HEK293 (cell line): ENCODE results near the gene KRT32.
"Not testable (repeated sequence)": the region's sequence is repeated elsewhere in the genome, so short reads cannot be mapped to it uniquely, and the experiment has no call there.

Experiments used
- CTCF ChIA-PET: fragments of 350-600 bp; formaldehyde crosslinking; extraction: SDS; loops from one replicate; lab custom pipeline; 2021; ENCODE audit warnings: antibody characterized with exemption; lab: Yijun Ruan, JAX
- POLR2A ChIA-PET: fragments of 300-600 bp; formaldehyde crosslinking; extraction: SDS; loops from one replicate; lab custom pipeline; 2020; ENCODE audit warnings: antibody characterized with exemption, inconsistent platforms; lab: Yijun Ruan, JAX
- H3K27ac ChIP-seq: fragments of 200-500 bp; sonication (Bioruptor generic); 2 replicates; pipeline ENCODE4 v1.5.1; 2014; ENCODE audit warnings: low read depth, low read length, control low read depth, inconsistent platforms; ENCODE audit errors: extremely low read depth
- H3K36me3 ChIP-seq, 2 experiments: fragments of 200-500 bp in 1 of 2; sonication (Bioruptor generic) in 1 of 2; 1 replicate in 1 of 2; 2 replicates in 1 of 2; pipeline ENCODE4 v1.5.1; 2014 to 2017; ENCODE audit warnings: inconsistent platforms in 2 of 2, low read length in 2 of 2; ENCODE audit not compliant: control insufficient read depth in 2 of 2, insufficient read depth in 1 of 2
- H3K4me1 ChIP-seq: fragments of 200-500 bp; sonication (Bioruptor generic); 2 replicates; pipeline ENCODE4 v1.5.1; 2014; ENCODE audit warnings: mild to moderate bottlenecking, low read length, inconsistent platforms; ENCODE audit not compliant: control insufficient read depth, insufficient read depth
- H3K4me3 ChIP-seq: 2 replicates; pipeline ENCODE4 v1.5.1; 2011; ENCODE audit warnings: low read depth, mild to moderate bottlenecking, control low read depth, low read length, moderate library complexity
- H3K9me3 ChIP-seq: fragments of 200-500 bp; sonication (Bioruptor generic); 2 replicates; pipeline ENCODE4 v1.5.1; 2014; ENCODE audit warnings: low read depth, low read length, inconsistent platforms; ENCODE audit not compliant: control insufficient read depth, insufficient read depth
- AEBP2 ChIP-seq: fragments of 450-650 bp; formaldehyde crosslinking; IDR thresholded peaks from 2 replicates; pipeline ENCODE4 v1.5.1; 2016; ENCODE audit warnings: missing biosample characterization, missing genetic modification characterization, borderline replicate concordance
- EGR2 ChIP-seq: fragments of 450-650 bp; formaldehyde crosslinking; IDR thresholded peaks from 2 replicates; pipeline ENCODE4 v1.5.1; 2016; ENCODE audit warnings: low read depth, missing biosample characterization, missing genetic modification characterization
- GLI2 ChIP-seq: fragments of 450-650 bp; formaldehyde crosslinking; IDR thresholded peaks from 2 replicates; pipeline ENCODE4; 2017; ENCODE audit warnings: missing biosample characterization, missing genetic modification characterization, low read depth, borderline replicate concordance
- GLI4 ChIP-seq: fragments of 450-650 bp; formaldehyde crosslinking; IDR thresholded peaks from 2 replicates; pipeline ENCODE4 v1.5.1; 2016; ENCODE audit warnings: missing biosample characterization, missing genetic modification characterization
- HOXC10 ChIP-seq: sonication (generic); formaldehyde crosslinking; IDR thresholded peaks from 2 replicates; pipeline ENCODE4 v1.8.1; 2023; ENCODE audit warnings: mild to moderate bottlenecking, missing genetic modification reagents
- KLF16 ChIP-seq: fragments of 450-650 bp; formaldehyde crosslinking; IDR thresholded peaks from 2 replicates; pipeline ENCODE4 v1.5.1; 2017; ENCODE audit warnings: missing biosample characterization, missing genetic modification characterization
- OSR2 ChIP-seq: fragments of 450-650 bp; formaldehyde crosslinking; IDR thresholded peaks from 2 replicates; pipeline ENCODE4 v1.5.1; 2016; ENCODE audit warnings: missing biosample characterization, missing genetic modification characterization
- PRDM1 ChIP-seq: fragments of 450-650 bp; formaldehyde crosslinking; IDR thresholded peaks from 2 replicates; pipeline ENCODE4; 2016; ENCODE audit warnings: missing biosample characterization, missing genetic modification characterization
- WT1 ChIP-seq: fragments of 450-650 bp; formaldehyde crosslinking; IDR thresholded peaks from 2 replicates; pipeline ENCODE4 v1.5.1; 2016; ENCODE audit warnings: missing biosample characterization, missing genetic modification characterization
- ZBTB17 ChIP-seq: fragments of 450-650 bp; formaldehyde crosslinking; IDR thresholded peaks from 2 replicates; pipeline ENCODE4 v1.5.1; 2016; ENCODE audit warnings: missing biosample characterization, missing genetic modification characterization
- ZBTB7A ChIP-seq: fragments of 450-650 bp; formaldehyde crosslinking; IDR thresholded peaks from 2 replicates; pipeline ENCODE4 v1.5.1; 2016; ENCODE audit warnings: low read depth, missing biosample characterization, missing genetic modification characterization
- ZEB2 ChIP-seq: fragments of 450-650 bp; formaldehyde crosslinking; IDR thresholded peaks from 2 replicates; pipeline ENCODE4 v1.5.1; 2016; ENCODE audit warnings: missing biosample characterization, missing genetic modification characterization
- ZFP69B ChIP-seq: fragments of 450-650 bp; formaldehyde crosslinking; IDR thresholded peaks from 2 replicates; pipeline ENCODE4 v1.5.1; 2016; ENCODE audit warnings: missing biosample characterization, missing genetic modification characterization
- ZNF19 ChIP-seq: fragments of 450-650 bp; formaldehyde crosslinking; IDR thresholded peaks from 2 replicates; pipeline ENCODE4; 2016; ENCODE audit warnings: missing biosample characterization, missing genetic modification characterization, low read depth
- ZNF221 ChIP-seq: fragments of 450-650 bp; formaldehyde crosslinking; IDR thresholded peaks from 2 replicates; pipeline ENCODE4 v1.5.1; 2017; ENCODE audit warnings: missing biosample characterization, missing genetic modification characterization, borderline replicate concordance
- ZNF266 ChIP-seq: fragments of 450-650 bp; formaldehyde crosslinking; IDR thresholded peaks from 2 replicates; pipeline ENCODE4 v1.5.1; 2016; ENCODE audit warnings: missing biosample characterization, missing genetic modification characterization, low read depth
- ZNF335 ChIP-seq: fragments of 450-650 bp; formaldehyde crosslinking; conservative IDR thresholded peaks from 2 replicates; pipeline ENCODE4 v1.5.1; 2016; ENCODE audit warnings: missing biosample characterization, missing genetic modification characterization
- ZNF560 ChIP-seq: fragments of 450-650 bp; formaldehyde crosslinking; IDR thresholded peaks from 2 replicates; pipeline ENCODE4 v1.5.1; 2017; ENCODE audit warnings: missing biosample characterization, missing genetic modification characterization, borderline replicate concordance
- ZNF624 ChIP-seq: fragments of 450-650 bp; formaldehyde crosslinking; IDR thresholded peaks from 2 replicates; pipeline ENCODE4 v1.5.1; 2017; ENCODE audit warnings: missing biosample characterization, missing genetic modification characterization
- ZNF76 ChIP-seq: fragments of 450-650 bp; formaldehyde crosslinking; IDR thresholded peaks from 2 replicates; pipeline ENCODE4; 2016; ENCODE audit warnings: low read depth, missing biosample characterization, missing genetic modification characterization, borderline replicate concordance
- ZNF791 ChIP-seq: fragments of 450-650 bp; formaldehyde crosslinking; IDR thresholded peaks from 2 replicates; pipeline ENCODE4 v1.5.1; 2016; ENCODE audit warnings: missing biosample characterization, missing genetic modification characterization
- ZNF830 ChIP-seq: fragments of 450-650 bp; IDR thresholded peaks from 2 replicates; pipeline ENCODE4 v1.5.0; 2018; ENCODE audit warnings: missing biosample characterization, missing genetic modification characterization, low read depth, mild to moderate bottlenecking, moderate library complexity
- TF ChIP-seq, protein P1 (sequence below): fragments of 450-650 bp; formaldehyde crosslinking; IDR thresholded peaks from 2 replicates; pipeline ENCODE4 v1.5.1; 2016; ENCODE audit warnings: missing biosample characterization, missing genetic modification characterization
- TF ChIP-seq, protein P2 (sequence below): fragments of 450-650 bp; formaldehyde crosslinking; IDR thresholded peaks from 2 replicates; pipeline ENCODE4; 2016; ENCODE audit warnings: missing biosample characterization, missing genetic modification characterization
- TF ChIP-seq, protein P3 (sequence below): fragments of 450-650 bp; formaldehyde crosslinking; IDR thresholded peaks from 2 replicates; pipeline ENCODE4 v1.5.1; 2016; ENCODE audit warnings: missing biosample characterization, missing genetic modification characterization

Gene KRT32

GRCh38 chr17:41428591-41429291 is 38.4 kb downstream of the KRT32 start (continued):
- TF ChIP-seq ZNF221 (tag by site-specific recombination): no peak
- no peak for TF ChIP-seq HOXC10

- H3K4me3 ChIP-seq: no peak within 1 kb of the TSS
- POLR2A ChIA-PET: no interaction called here
- no peaks in the 10 kb centered on the region for H3K4me1 ChIP-seq
- CTCF ChIA-PET: interaction anchor here (1.5 kb wide), 1 partner anchor 15 kb away, joined by 3 read pairs; no protein-coding TSS in a partner anchor
- H3K27ac ChIP-seq: no peak within 1 kb of the TSS
- H3K36me3 ChIP-seq: no peaks in the 10 kb centered on the region
- TF ChIP-seq GLI4 (tag by site-specific recombination) (no peak), PRDM1 (tag by site-specific recombination) (no peak), KLF16 (tag by site-specific recombination) (no peak), WT1 (tag by site-specific recombination) (no peak), AEBP2 (tag by site-specific recombination) (no peak), ZNF830 (tag by site-specific recombination) (no peak), ZNF266 (no peak), ZEB2 (tag by site-specific recombination) (no peak), ZNF76 (tag by site-specific recombination) (no peak), ZNF335 (tag by site-specific recombination) (no peak), ZNF19 (no peak), ZNF560 (tag by site-specific recombination) (no peak)
- H3K9me3 ChIP-seq: no peaks in the 10 kb centered on the region
Measured at GRCh38 chr17:41424111-41424635, 43.0 kb downstream of the KRT32 start, which contains the start of gene KRT37. Gene KRT37 (minus strand): TSS chr17:41424585. CDS start chr17:41424523, 62 bp downstream.

DNA sequence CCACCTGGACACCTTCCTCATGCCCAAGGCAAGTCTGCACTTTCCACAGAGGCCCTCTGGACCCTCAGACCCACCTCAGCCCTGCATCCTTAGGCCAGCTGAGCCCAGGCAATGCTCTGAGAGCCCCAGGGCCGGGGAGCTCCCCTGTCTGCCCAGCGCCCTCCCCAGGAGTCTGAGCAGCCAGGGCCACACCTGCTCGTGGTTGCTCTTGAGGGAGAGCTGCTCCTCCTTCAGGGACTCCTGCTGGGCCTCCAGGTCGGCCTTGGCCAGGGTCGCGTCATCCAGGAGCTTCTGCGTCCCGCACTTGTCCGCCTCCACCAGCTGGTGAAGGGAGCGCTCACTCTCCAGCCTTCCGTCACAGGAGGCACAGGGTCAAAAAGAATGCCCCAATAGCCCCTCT is 44.6 kb downstream of the KRT32 start:
- POLR2A ChIA-PET: interaction anchor here (0.8 kb wide), 1 partner anchor 17 kb away, joined by 4 read pairs; no protein-coding TSS in a partner anchor
- not testable (repeated sequence) for H3K4me3 ChIP-seq
- CTCF ChIA-PET: interaction anchor here (1.6 kb wide), 1 partner anchor 240 kb away, joined by 4 read pairs; no protein-coding TSS in a partner anchor

GRCh38 chr17:41421617-41422016 is 45.6 kb downstream of the KRT32 start:
- H3K9me3 ChIP-seq: no peaks in the 10 kb centered on the region
- ChIA-PET POLR2A (no interaction called here), CTCF (interaction anchor here (1.6 kb wide), 1 partner anchor 241 kb away, joined by 4 read pairs; no protein-coding TSS in a partner anchor)
- no peak overlapping the region for H3K4me3 ChIP-seq
- no peaks in the 10 kb centered on the region for H3K36me3 ChIP-seq
- no peaks in the 10 kb centered on the region for H3K4me1 ChIP-seq
- no peak overlapping the region for H3K27ac ChIP-seq
- TF ChIP-seq ZNF624 (no peak), EGR2 (tag by site-specific recombination) (no peak), ZNF791 (no peak), ZNF560 (tag by site-specific recombination) (no peak), OSR2 (tag by site-specific recombination) (no peak), GLI2 (tag by site-specific recombination) (no peak), ZBTB17 (tag by site-specific recombination) (no peak), ZFP69B (tag by site-specific recombination) (no peak), ZBTB7A (tag by site-specific recombination) (no peak)
- TF ChIP-seq, protein P1, sequence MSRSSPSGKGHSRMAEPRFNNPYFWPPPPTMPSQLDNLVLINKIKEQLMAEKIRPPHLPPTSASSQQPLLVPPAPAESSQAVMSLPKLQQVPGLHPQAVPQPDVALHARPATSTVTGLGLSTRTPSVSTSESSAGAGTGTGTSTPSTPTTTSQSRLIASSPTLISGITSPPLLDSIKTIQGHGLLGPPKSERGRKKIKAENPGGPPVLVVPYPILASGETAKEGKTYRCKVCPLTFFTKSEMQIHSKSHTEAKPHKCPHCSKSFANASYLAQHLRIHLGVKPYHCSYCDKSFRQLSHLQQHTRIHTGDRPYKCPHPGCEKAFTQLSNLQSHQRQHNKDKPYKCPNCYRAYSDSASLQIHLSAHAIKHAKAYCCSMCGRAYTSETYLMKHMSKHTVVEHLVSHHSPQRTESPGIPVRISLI (tag by site-specific recombination): no peak
- TF ChIP-seq, protein P2, sequence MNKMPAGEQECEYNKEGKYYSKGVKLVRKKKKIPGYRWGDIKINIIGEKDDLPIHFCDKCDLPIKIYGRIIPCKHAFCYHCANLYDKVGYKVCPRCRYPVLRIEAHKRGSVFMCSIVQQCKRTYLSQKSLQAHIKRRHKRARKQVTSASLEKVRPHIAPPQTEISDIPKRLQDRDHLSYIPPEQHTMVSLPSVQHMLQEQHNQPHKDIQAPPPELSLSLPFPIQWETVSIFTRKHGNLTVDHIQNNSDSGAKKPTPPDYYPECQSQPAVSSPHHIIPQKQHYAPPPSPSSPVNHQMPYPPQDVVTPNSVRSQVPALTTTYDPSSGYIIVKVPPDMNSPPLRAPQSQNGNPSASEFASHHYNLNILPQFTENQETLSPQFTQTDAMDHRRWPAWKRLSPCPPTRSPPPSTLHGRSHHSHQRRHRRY (tag by site-specific recombination): no peak
- TF ChIP-seq, protein P3, sequence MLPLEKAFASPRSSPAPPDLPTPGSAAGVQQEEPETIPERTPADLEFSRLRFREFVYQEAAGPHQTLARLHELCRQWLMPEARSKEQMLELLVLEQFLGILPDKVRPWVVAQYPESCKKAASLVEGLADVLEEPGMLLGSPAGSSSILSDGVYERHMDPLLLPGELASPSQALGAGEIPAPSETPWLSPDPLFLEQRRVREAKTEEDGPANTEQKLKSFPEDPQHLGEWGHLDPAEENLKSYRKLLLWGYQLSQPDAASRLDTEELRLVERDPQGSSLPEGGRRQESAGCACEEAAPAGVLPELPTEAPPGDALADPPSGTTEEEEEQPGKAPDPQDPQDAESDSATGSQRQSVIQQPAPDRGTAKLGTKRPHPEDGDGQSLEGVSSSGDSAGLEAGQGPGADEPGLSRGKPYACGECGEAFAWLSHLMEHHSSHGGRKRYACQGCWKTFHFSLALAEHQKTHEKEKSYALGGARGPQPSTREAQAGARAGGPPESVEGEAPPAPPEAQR (tag by site-specific recombination): no peak

More for the DNA sequence above, 44.6 kb downstream of the KRT32 start:
- not testable (repeated sequence) for H3K4me1 ChIP-seq, H3K36me3 ChIP-seq, H3K27ac ChIP-seq, H3K9me3 ChIP-seq
